ENCODE results near the gene MBD5.
"Not testable (repeated sequence)": the region's sequence is repeated elsewhere in the genome, so short reads cannot be mapped to it uniquely, and the experiment has no call there.

Gene MBD5

DNA sequence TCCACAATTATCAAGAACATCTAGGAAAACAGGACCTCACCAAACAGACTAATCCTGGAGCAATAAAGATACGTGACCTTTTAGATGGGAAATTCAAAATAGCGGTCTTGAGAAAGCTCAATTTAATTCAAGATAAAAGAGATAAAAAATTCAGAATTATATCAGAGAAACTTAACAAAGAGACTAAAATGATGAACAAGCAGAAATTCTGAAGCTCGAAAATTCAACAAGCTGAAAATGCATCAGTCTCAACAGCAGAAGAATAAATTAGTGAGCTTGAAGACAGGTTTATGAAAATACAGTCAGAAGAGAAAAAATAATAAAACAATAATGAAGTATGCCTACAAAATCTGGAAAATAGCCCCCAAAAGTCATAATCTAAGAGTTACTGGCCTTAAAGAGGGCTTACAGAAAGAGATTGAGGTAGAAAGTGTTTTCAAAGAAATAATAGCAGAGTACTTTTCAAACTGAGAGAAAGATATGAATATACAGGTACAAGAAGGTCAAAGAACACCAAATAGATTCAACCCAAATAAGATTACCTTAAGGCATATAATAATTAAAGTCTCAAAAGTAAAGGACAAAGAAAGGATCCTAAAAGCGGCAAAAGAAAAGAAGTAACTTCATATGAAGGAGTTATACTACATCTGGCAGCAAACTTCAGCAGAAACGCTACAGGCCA lies 13.5 kb upstream of the MBD5 start:
- Histone ChIP-seq H3K27me3 (ENCODE audit: low read depth, low read length) (no peaks in the 10 kb centered on the region), H4K20me1 (ENCODE audit: insufficient read depth, low read length) (peaks cover 20% of the 10 kb centered on the region), H3K4me1 (ENCODE audit: low read length) (no peaks in the 10 kb centered on the region), H2AFZ (ENCODE audit: low read depth, low read length) (no peak overlapping the region), H3K4me2 (ENCODE audit: low read length) (no peak overlapping the region), H3K9ac (ENCODE audit: low read length) (no peak overlapping the region), H3K4me3 (ENCODE audit: low read length) (no peak overlapping the region), H3K79me2 (ENCODE audit: low read length) (peaks cover 85% of the 10 kb centered on the region), H3K36me3 (replicated peaks; ENCODE audit: low read depth, low read length) (no peaks in the 10 kb centered on the region), H3K27ac (ENCODE audit: low read length) (no peak overlapping the region), H3K9me3 (ENCODE audit: insufficient read depth, low read length) (no peaks in the 10 kb centered on the region)
- TF ChIP-seq CTCF (IDR thresholded peaks at IDR 0.05; ENCODE audit: low read depth, low read length) (no peak), EZH2phosphoT487 (IDR thresholded peaks at IDR 0.05; ENCODE audit: low read depth) (no peak)

DNA sequence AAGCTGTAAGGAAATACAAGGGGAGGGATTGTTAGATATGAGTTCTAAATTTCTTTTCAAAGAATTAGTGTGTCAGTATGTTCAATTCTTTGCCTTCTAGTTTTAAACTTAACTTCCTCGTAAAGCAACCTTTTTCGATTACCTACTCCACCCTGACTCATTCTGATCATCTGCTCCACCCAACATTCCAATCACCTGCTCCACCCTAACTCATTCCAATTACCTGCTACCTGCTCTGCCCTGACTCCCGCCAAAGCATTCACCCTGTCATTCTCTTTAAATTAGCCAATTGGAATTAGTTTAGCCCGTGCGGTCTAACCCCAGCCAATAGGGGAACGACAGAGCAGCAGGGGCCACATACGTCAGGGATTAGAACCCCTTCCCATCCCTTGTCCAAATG lies 12.5 kb upstream of the MBD5 start:
- H3K9ac ChIP-seq (ENCODE audit: low read length); H3K4me2 ChIP-seq (ENCODE audit: low read length); H3K36me3 ChIP-seq (replicated peaks; ENCODE audit: low read depth, low read length); H3K4me3 ChIP-seq (ENCODE audit: low read length); H3K27me3 ChIP-seq (ENCODE audit: low read depth, low read length); H3K27ac ChIP-seq (ENCODE audit: low read length); H3K9me3 ChIP-seq (ENCODE audit: insufficient read depth, low read length); H3K4me1 ChIP-seq (ENCODE audit: low read length); H2AFZ ChIP-seq (ENCODE audit: low read depth, low read length): not testable (repeated sequence)
- Histone ChIP-seq H3K79me2 (ENCODE audit: low read length) (peaks cover 95% of the 10 kb centered on the region), H4K20me1 (ENCODE audit: insufficient read depth, low read length) (peaks cover 20% of the 10 kb centered on the region)

GRCh38 chr2:148013876-148014275 lies 7.0 kb upstream of the MBD5 start:
- Histone ChIP-seq H3K4me2 (ENCODE audit: low read length) (no peak overlapping the region), H3K4me3 (ENCODE audit: low read length) (no peak overlapping the region), H3K36me3 (replicated peaks; ENCODE audit: low read depth, low read length) (no peaks in the 10 kb centered on the region), H2AFZ (ENCODE audit: low read depth, low read length) (no peak overlapping the region), H3K27me3 (ENCODE audit: low read depth, low read length) (no peaks in the 10 kb centered on the region), H3K9ac (ENCODE audit: low read length) (no peak overlapping the region), H3K9me3 (ENCODE audit: insufficient read depth, low read length) (no peaks in the 10 kb centered on the region), H3K79me2 (ENCODE audit: low read length) (peaks cover 98% of the 10 kb centered on the region), H4K20me1 (ENCODE audit: insufficient read depth, low read length) (peaks cover 21% of the 10 kb centered on the region; the same call in 1 of the 2 replicates), H3K4me1 (ENCODE audit: low read length) (peaks cover 4% of the 10 kb centered on the region; the same call in 1 of the 2 replicates), H3K27ac (ENCODE audit: low read length) (no peak overlapping the region)
- TF ChIP-seq EZH2phosphoT487 (IDR thresholded peaks at IDR 0.05; ENCODE audit: low read depth) (no peak), CTCF (IDR thresholded peaks at IDR 0.05; ENCODE audit: low read depth, low read length) (no peak)

GRCh38 chr2:148014616-148015015 lies 6.3 kb upstream of the MBD5 start:
- Histone ChIP-seq H3K36me3 (replicated peaks; ENCODE audit: low read depth, low read length) (no peaks in the 10 kb centered on the region), H3K4me3 (ENCODE audit: low read length) (no peak overlapping the region), H2AFZ (ENCODE audit: low read depth, low read length) (no peak overlapping the region), H4K20me1 (ENCODE audit: insufficient read depth, low read length) (peaks cover 21% of the 10 kb centered on the region; the same call in 1 of the 2 replicates), H3K9ac (ENCODE audit: low read length) (no peak overlapping the region), H3K4me1 (ENCODE audit: low read length) (peaks cover 11% of the 10 kb centered on the region), H3K4me2 (ENCODE audit: low read length) (no peak overlapping the region), H3K9me3 (ENCODE audit: insufficient read depth, low read length) (no peaks in the 10 kb centered on the region), H3K27me3 (ENCODE audit: low read depth, low read length) (no peaks in the 10 kb centered on the region), H3K79me2 (ENCODE audit: low read length) (peaks cover 99% of the 10 kb centered on the region), H3K27ac (ENCODE audit: low read length) (no peak overlapping the region)
- TF ChIP-seq CTCF (IDR thresholded peaks at IDR 0.05; ENCODE audit: low read depth, low read length): no peak
- no peak for TF ChIP-seq EZH2phosphoT487 (IDR thresholded peaks at IDR 0.05; ENCODE audit: low read depth)

Data from OCI-LY3 (cell line).